Stimulated activated CD4-positive, alpha-beta T cell treated with anti-CD3 and anti-CD28 coated beads, Interleukin-15, amount 100 ng/mL, for 24 hours (primary cell): ENCODE measurements around the gene TLCD4.
"Not testable (repeated sequence)": the region's sequence is repeated elsewhere in the genome, so short reads cannot be mapped to it uniquely, and the experiment has no call there.

Source experiments
- DNase-seq: peaks from one replicate; pipeline ENCODE4 v3.0.0-alpha.2; 2020

The TLCD4 gene

GRCh38 chr1:95117207-95118066 is at the start of gene TLCD4:
Gene TLCD4 (plus strand): TSS chr1:95117355. CDS start chr1:95143902, 26,547 bp downstream.
- peak; percentile 41 for DNase-seq

- no peak for DNase-seq
Observed at GRCh38 chr1:95067568-95067967, 49.6 kb upstream of the TLCD4 start.

- no peak for DNase-seq
Observed at GRCh38 chr1:95068956-95069709, 48.0 kb upstream of the TLCD4 start.

GRCh38 chr1:95069710-95070093 is 47.5 kb upstream of the TLCD4 start:
- DNase-seq, result no peak

GRCh38 chr1:95071539-95071938 is 45.6 kb upstream of the TLCD4 start:
- DNase-seq, result no peak

- no peak for DNase-seq
Observed at GRCh38 chr1:95072117-95072516, 45.0 kb upstream of the TLCD4 start.

- peak; percentile 94 for DNase-seq
Observed at GRCh38 chr1:95072532-95073419, 44.4 kb upstream of the TLCD4 start, which contains the start of gene ALG14. Gene ALG14 (minus strand): TSS chr1:95072951. CDS start chr1:95072898, 53 bp downstream.

GRCh38 chr1:95073446-95073845 is 43.7 kb upstream of the TLCD4 start:
- no peak for DNase-seq

GRCh38 chr1:95076034-95076433 is 41.1 kb upstream of the TLCD4 start:
- DNase-seq, result no peak

- DNase-seq, result no peak
Observed at GRCh38 chr1:95080446-95080845, 36.7 kb upstream of the TLCD4 start.

GRCh38 chr1:95080879-95081278 is 36.3 kb upstream of the TLCD4 start:
- DNase-seq, result no peak

GRCh38 chr1:95084317-95085176 is 32.6 kb upstream of the TLCD4 start:
- peak; percentile 14 for DNase-seq

- DNase-seq, result no peak
Observed at GRCh38 chr1:95085376-95085775, 31.8 kb upstream of the TLCD4 start.

GRCh38 chr1:95086949-95087533 is 30.1 kb upstream of the TLCD4 start:
- no peak for DNase-seq

GRCh38 chr1:95088303-95088702 is 28.9 kb upstream of the TLCD4 start:
- no peak for DNase-seq

- DNase-seq, result no peak
Observed at GRCh38 chr1:95089650-95090287, 27.4 kb upstream of the TLCD4 start.

GRCh38 chr1:95091290-95091689 is 25.9 kb upstream of the TLCD4 start:
- DNase-seq, result not testable (repeated sequence)

- DNase-seq, result not testable (repeated sequence)
Observed at GRCh38 chr1:95092891-95093290, 24.3 kb upstream of the TLCD4 start.

GRCh38 chr1:95093296-95093695 is 23.9 kb upstream of the TLCD4 start:
- no peak for DNase-seq

- no peak for DNase-seq
Observed at GRCh38 chr1:95094923-95095322, 22.2 kb upstream of the TLCD4 start.

GRCh38 chr1:95095833-95096217 is 21.3 kb upstream of the TLCD4 start:
- DNase-seq, result no peak
